ENCODE measurements around the gene LIPH.
"Not testable (repeated sequence)": the region's sequence is repeated elsewhere in the genome, so short reads cannot be mapped to it uniquely, and the experiment has no call there.

Gene LIPH

GRCh38 chr3:185575108-185575869 lies 22.9 kb upstream of the LIPH start:
- H3K9me3 ChIP-seq (ENCODE audit: control insufficient read depth in 1 of 2, low read length in 2 of 2); H3K4me3 ChIP-seq (ENCODE audit: low read depth in 1 of 2, low read length in 2 of 2); H3K9ac ChIP-seq (ENCODE audit: low read depth in 1 of 2, low read length in 2 of 2); H3K27ac ChIP-seq (ENCODE audit: low read depth, low read length); H3K27me3 ChIP-seq (ENCODE audit: control insufficient read depth in 1 of 2, insufficient read depth in 2 of 2, low read length in 2 of 2); H3K36me3 ChIP-seq (ENCODE audit: control insufficient read depth in 1 of 2, insufficient read depth in 2 of 2, low read length in 2 of 2): not testable (repeated sequence)
- H3K4me1 ChIP-seq (ENCODE audit: control insufficient read depth in 1 of 2, insufficient read depth in 2 of 2, low read length in 2 of 2): peaks cover 0 to 14% of the 10 kb centered on the region in 2 donors

GRCh38 chr3:185572183-185572582 lies 19.8 kb upstream of the LIPH start:
- peaks cover 0 to 14% of the 10 kb centered on the region in 2 donors for H3K4me1 ChIP-seq (ENCODE audit: control insufficient read depth in 1 of 2, insufficient read depth in 2 of 2, low read length in 2 of 2)
- H3K27ac ChIP-seq (ENCODE audit: low read depth, low read length): no peak overlapping the region
- H3K9ac ChIP-seq (ENCODE audit: low read depth in 1 of 2, low read length in 2 of 2): no peak overlapping the region
- no peaks in the 10 kb centered on the region for H3K27me3 ChIP-seq (ENCODE audit: control insufficient read depth in 1 of 2, insufficient read depth in 2 of 2, low read length in 2 of 2)
- H3K4me3 ChIP-seq (ENCODE audit: low read depth in 1 of 2, low read length in 2 of 2): no peak overlapping the region
- H3K9me3 ChIP-seq (ENCODE audit: control insufficient read depth in 1 of 2, low read length in 2 of 2): peaks cover 0 to 4% of the 10 kb centered on the region in 2 donors
- H3K36me3 ChIP-seq (ENCODE audit: control insufficient read depth in 1 of 2, insufficient read depth in 2 of 2, low read length in 2 of 2): no peaks in the 10 kb centered on the region

DNA sequence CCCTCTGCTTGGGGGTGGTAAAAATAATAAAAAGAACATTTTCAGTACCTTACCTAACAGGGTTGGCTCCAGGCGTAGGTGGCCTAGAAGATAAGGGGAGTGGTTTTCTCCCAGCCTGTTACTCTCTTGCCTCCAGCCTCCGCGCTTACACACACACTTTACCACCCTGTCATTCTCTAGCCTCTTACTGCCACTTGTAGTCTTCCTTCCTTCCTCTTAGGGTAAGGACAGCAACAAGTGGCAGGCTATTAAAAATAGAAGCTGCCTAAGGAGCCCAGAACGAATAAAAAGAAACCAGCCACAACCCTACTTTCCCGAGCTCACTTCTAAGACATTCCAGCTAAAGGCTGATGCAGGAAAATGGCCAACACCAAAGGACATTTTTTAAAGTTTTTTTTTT lies 9.6 kb upstream of the LIPH start:
- no peaks in the 10 kb centered on the region for H3K36me3 ChIP-seq (ENCODE audit: control insufficient read depth in 1 of 2, insufficient read depth in 2 of 2, low read length in 2 of 2)
- no peaks in the 10 kb centered on the region for H3K27me3 ChIP-seq (ENCODE audit: control insufficient read depth in 1 of 2, insufficient read depth in 2 of 2, low read length in 2 of 2)
- H3K4me3 ChIP-seq (ENCODE audit: low read depth in 1 of 2, low read length in 2 of 2): no peak overlapping the region
- H3K9ac ChIP-seq (ENCODE audit: low read depth in 1 of 2, low read length in 2 of 2): no peak overlapping the region
- no peaks in the 10 kb centered on the region for H3K9me3 ChIP-seq (ENCODE audit: control insufficient read depth in 1 of 2, low read length in 2 of 2)
- no peak overlapping the region for H3K27ac ChIP-seq (ENCODE audit: low read depth, low read length)
- H3K4me1 ChIP-seq (ENCODE audit: control insufficient read depth in 1 of 2, insufficient read depth in 2 of 2, low read length in 2 of 2): peaks cover 3 to 11% of the 10 kb centered on the region in 2 donors

DNA sequence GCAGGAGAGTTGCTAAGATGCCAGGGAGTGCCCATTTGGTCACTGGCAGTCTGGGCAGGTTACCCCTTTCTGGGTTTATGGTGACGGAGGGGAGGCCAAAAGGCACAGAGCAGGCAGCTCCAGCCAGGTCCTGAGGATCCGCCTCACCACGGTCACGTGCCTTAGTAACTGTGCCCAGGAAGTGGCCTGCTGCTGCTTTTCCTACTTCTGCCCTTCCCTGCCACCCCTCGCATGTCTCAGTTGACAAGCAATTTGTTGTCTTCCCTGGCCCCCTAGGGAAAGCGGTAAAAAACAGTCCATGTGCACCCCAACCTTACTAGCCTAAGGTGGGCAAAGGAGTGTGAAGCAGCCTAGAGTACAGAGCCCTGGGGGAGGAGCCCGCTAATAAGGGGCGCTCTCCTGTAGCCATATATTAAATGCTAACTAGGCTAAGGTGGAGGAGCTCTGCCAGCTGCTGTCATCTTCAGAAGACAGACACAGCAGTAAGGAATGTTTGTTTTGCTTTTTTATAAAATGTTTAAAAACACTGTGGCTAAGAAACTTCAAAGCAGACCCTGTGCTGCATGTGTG lies 9.1 kb upstream of the LIPH start:
- no peak overlapping the region for H3K27ac ChIP-seq (ENCODE audit: low read depth, low read length)

DNA sequence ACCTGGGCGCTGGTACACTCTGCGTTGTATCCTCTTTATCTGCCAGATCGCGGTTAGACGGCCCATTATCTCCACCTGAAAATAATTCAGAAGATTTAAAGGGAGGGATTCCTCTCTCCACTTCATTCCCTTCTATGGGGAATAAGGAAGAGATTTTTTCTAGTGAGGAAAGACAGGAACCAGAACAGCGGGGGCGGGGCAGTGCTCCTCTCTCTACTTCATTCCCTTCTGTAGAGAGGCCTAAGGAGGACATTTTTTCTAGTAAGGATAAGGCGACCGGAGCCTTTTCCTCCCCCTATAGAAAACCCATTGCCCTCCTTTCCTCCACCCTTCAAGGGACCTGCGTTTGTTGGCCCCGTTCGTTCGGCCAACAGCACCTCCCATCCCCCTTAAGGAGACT lies 8.3 kb upstream of the LIPH start:
- H3K4me1 ChIP-seq (ENCODE audit: control insufficient read depth in 1 of 2, insufficient read depth in 2 of 2, low read length in 2 of 2): peaks cover 11 to 16% of the 10 kb centered on the region in 2 donors
- H3K27me3 ChIP-seq (ENCODE audit: control insufficient read depth in 1 of 2, insufficient read depth in 2 of 2, low read length in 2 of 2): no peaks in the 10 kb centered on the region
- H3K36me3 ChIP-seq (ENCODE audit: control insufficient read depth in 1 of 2, insufficient read depth in 2 of 2, low read length in 2 of 2): no peaks in the 10 kb centered on the region
- no peak overlapping the region for H3K9ac ChIP-seq (ENCODE audit: low read depth in 1 of 2, low read length in 2 of 2)
- no peak overlapping the region for H3K4me3 ChIP-seq (ENCODE audit: low read depth in 1 of 2, low read length in 2 of 2)
- H3K27ac ChIP-seq (ENCODE audit: low read depth, low read length): no peak overlapping the region
- no peaks in the 10 kb centered on the region for H3K9me3 ChIP-seq (ENCODE audit: control insufficient read depth in 1 of 2, low read length in 2 of 2)

More for the DNA sequence above, 9.1 kb upstream of the LIPH start:
- H3K9ac ChIP-seq (ENCODE audit: low read depth in 1 of 2, low read length in 2 of 2): no peak overlapping the region
- H3K4me1 ChIP-seq (ENCODE audit: control insufficient read depth in 1 of 2, insufficient read depth in 2 of 2, low read length in 2 of 2): peaks cover 8 to 11% of the 10 kb centered on the region in 2 donors
- no peaks in the 10 kb centered on the region for H3K36me3 ChIP-seq (ENCODE audit: control insufficient read depth in 1 of 2, insufficient read depth in 2 of 2, low read length in 2 of 2)
- no peaks in the 10 kb centered on the region for H3K27me3 ChIP-seq (ENCODE audit: control insufficient read depth in 1 of 2, insufficient read depth in 2 of 2, low read length in 2 of 2)
- H3K9me3 ChIP-seq (ENCODE audit: control insufficient read depth in 1 of 2, low read length in 2 of 2): no peaks in the 10 kb centered on the region
- H3K4me3 ChIP-seq (ENCODE audit: low read depth in 1 of 2, low read length in 2 of 2): no peak overlapping the region

GRCh38 chr3:185559706-185560090 lies 7.3 kb upstream of the LIPH start:
- Histone ChIP-seq H3K36me3 (ENCODE audit: control insufficient read depth in 1 of 2, insufficient read depth in 2 of 2, low read length in 2 of 2) (no peaks in the 10 kb centered on the region), H3K27me3 (ENCODE audit: control insufficient read depth in 1 of 2, insufficient read depth in 2 of 2, low read length in 2 of 2) (no peaks in the 10 kb centered on the region), H3K9me3 (ENCODE audit: control insufficient read depth in 1 of 2, low read length in 2 of 2) (no peaks in the 10 kb centered on the region), H3K4me3 (ENCODE audit: low read depth in 1 of 2, low read length in 2 of 2) (no peak overlapping the region), H3K9ac (ENCODE audit: low read depth in 1 of 2, low read length in 2 of 2) (no peak overlapping the region), H3K4me1 (ENCODE audit: control insufficient read depth in 1 of 2, insufficient read depth in 2 of 2, low read length in 2 of 2) (peaks cover 15 to 25% of the 10 kb centered on the region in 2 donors), H3K27ac (ENCODE audit: low read depth, low read length) (no peak overlapping the region)

DNA sequence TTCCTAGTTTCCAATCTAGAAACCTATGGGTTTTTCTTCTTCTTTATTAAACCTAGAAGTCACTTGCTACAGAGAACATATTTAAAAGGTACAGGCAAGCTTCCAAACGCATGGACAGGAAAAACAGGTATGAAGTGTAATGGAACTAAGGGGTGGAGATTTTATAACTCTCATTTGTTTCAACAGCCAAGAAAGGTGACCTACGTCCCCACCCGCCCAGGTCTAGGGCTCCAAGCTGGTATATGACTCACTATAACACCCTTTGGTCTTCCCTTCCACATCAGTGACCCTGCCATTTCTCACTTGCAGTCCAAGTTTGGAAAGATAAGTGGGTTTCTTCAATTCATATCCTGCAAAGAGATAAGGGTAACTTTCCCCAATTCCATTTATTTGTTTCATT lies 6.0 kb upstream of the LIPH start:
- peak overlapping the region; percentile 27 to 28 for H3K4me3 ChIP-seq (ENCODE audit: low read depth in 1 of 2, low read length in 2 of 2)
- no peaks in the 10 kb centered on the region for H3K27me3 ChIP-seq (ENCODE audit: control insufficient read depth in 1 of 2, insufficient read depth in 2 of 2, low read length in 2 of 2)
- peak overlapping the region; percentile 5 to 43 for H3K9ac ChIP-seq (ENCODE audit: low read depth in 1 of 2, low read length in 2 of 2)
- H3K36me3 ChIP-seq (ENCODE audit: control insufficient read depth in 1 of 2, insufficient read depth in 2 of 2, low read length in 2 of 2): no peaks in the 10 kb centered on the region
- H3K9me3 ChIP-seq (ENCODE audit: control insufficient read depth in 1 of 2, low read length in 2 of 2): no peaks in the 10 kb centered on the region
- H3K27ac ChIP-seq (ENCODE audit: low read depth, low read length): peak overlapping the region; percentile 90
- peaks cover 15 to 25% of the 10 kb centered on the region in 2 donors for H3K4me1 ChIP-seq (ENCODE audit: control insufficient read depth in 1 of 2, insufficient read depth in 2 of 2, low read length in 2 of 2)

GRCh38 chr3:185556640-185557039 lies 4.3 kb upstream of the LIPH start:
- Histone ChIP-seq H3K4me1 (ENCODE audit: control insufficient read depth in 1 of 2, insufficient read depth in 2 of 2, low read length in 2 of 2) (peaks cover 12 to 25% of the 10 kb centered on the region in 2 donors), H3K27ac (ENCODE audit: low read depth, low read length) (peak overlapping the region; percentile 39), H3K9ac (ENCODE audit: low read depth in 1 of 2, low read length in 2 of 2) (peak overlapping the region in 1 of 2 donors; percentile 17)
- not testable (repeated sequence) for H3K36me3 ChIP-seq (ENCODE audit: control insufficient read depth in 1 of 2, insufficient read depth in 2 of 2, low read length in 2 of 2); H3K9me3 ChIP-seq (ENCODE audit: control insufficient read depth in 1 of 2, low read length in 2 of 2); H3K27me3 ChIP-seq (ENCODE audit: control insufficient read depth in 1 of 2, insufficient read depth in 2 of 2, low read length in 2 of 2); H3K4me3 ChIP-seq (ENCODE audit: low read depth in 1 of 2, low read length in 2 of 2)

GRCh38 chr3:185555860-185556347 lies 3.5 kb upstream of the LIPH start:
- peak overlapping the region in 1 of 2 donors; percentile 17 for H3K9ac ChIP-seq (ENCODE audit: low read depth in 1 of 2, low read length in 2 of 2)
- no peaks in the 10 kb centered on the region for H3K36me3 ChIP-seq (ENCODE audit: control insufficient read depth in 1 of 2, insufficient read depth in 2 of 2, low read length in 2 of 2)
- H3K27me3 ChIP-seq (ENCODE audit: control insufficient read depth in 1 of 2, insufficient read depth in 2 of 2, low read length in 2 of 2): no peaks in the 10 kb centered on the region
- H3K9me3 ChIP-seq (ENCODE audit: control insufficient read depth in 1 of 2, low read length in 2 of 2): no peaks in the 10 kb centered on the region
- H3K27ac ChIP-seq (ENCODE audit: low read depth, low read length): peak overlapping the region; percentile 39
- no peak overlapping the region for H3K4me3 ChIP-seq (ENCODE audit: low read depth in 1 of 2, low read length in 2 of 2)
- H3K4me1 ChIP-seq (ENCODE audit: control insufficient read depth in 1 of 2, insufficient read depth in 2 of 2, low read length in 2 of 2): peaks cover 4 to 25% of the 10 kb centered on the region in 2 donors

GRCh38 chr3:185555101-185555501 lies 2.7 kb upstream of the LIPH start:
- Histone ChIP-seq H3K4me1 (ENCODE audit: control insufficient read depth in 1 of 2, insufficient read depth in 2 of 2, low read length in 2 of 2) (peaks cover 4 to 23% of the 10 kb centered on the region in 2 donors), H3K9ac (ENCODE audit: low read depth in 1 of 2, low read length in 2 of 2) (no peak overlapping the region)

More at GRCh38 chr3:185555101-185555501, 2.7 kb upstream of the LIPH start:
- H3K9me3 ChIP-seq (ENCODE audit: control insufficient read depth in 1 of 2, low read length in 2 of 2): no peaks in the 10 kb centered on the region
- no peak overlapping the region for H3K27ac ChIP-seq (ENCODE audit: low read depth, low read length)
- no peak overlapping the region for H3K4me3 ChIP-seq (ENCODE audit: low read depth in 1 of 2, low read length in 2 of 2)
- no peaks in the 10 kb centered on the region for H3K27me3 ChIP-seq (ENCODE audit: control insufficient read depth in 1 of 2, insufficient read depth in 2 of 2, low read length in 2 of 2)
- no peaks in the 10 kb centered on the region for H3K36me3 ChIP-seq (ENCODE audit: control insufficient read depth in 1 of 2, insufficient read depth in 2 of 2, low read length in 2 of 2)

Data from duodenal mucosa (tissue), 2 donors.